A673 (cell line): ENCODE measurements around the gene SHANK1.

Experiments used
- CTCF ChIP-seq: fragments of 300-800, 200-600 bp; sonication (generic); conservative IDR thresholded peaks from 2 replicates; pipeline ENCODE4 v1.5.1; 2017; ENCODE audit warnings: low read depth, mild to moderate bottlenecking, antibody characterized with exemption, low read length, moderate library complexity, mixed read lengths
- EZH2 ChIP-seq: fragments of 200-600 bp; sonication (generic); IDR thresholded peaks from 2 replicates; pipeline ENCODE4 v1.6.1; 2017; ENCODE audit warnings: borderline replicate concordance, low read depth, mild to moderate bottlenecking, mixed read lengths, antibody characterized with exemption, low read length; ENCODE audit not compliant: poor library complexity, severe bottlenecking

GRCh38 chr19:50657222-50657669 lies 62.4 kb downstream of the SHANK1 start:
- TF ChIP-seq CTCF (no peak), EZH2 (no peak)
